H9 (cell line): ENCODE data around the gene MRPL21. TPM values are rescaled to one million over a fixed set of nuclear protein-coding genes. Genes with fewer than 3 reads are reported as not detected.

Experiments
- DNase-seq: peaks from one replicate; pipeline ENCODE4 v3.0.0-alpha.2; 2017
- H2AFZ ChIP-seq: one replicate; pipeline ENCODE4 v1.6.1; 2013; ENCODE audit warnings: mild to moderate bottlenecking, low read length, control low read depth, moderate library complexity
- H2AK5ac ChIP-seq: 2 replicates; pipeline ENCODE4 v1.6.1; 2013; ENCODE audit warnings: low read length, control low read depth, mixed read lengths; ENCODE audit not compliant: insufficient read length
- H2BK120ac ChIP-seq: one replicate; pipeline ENCODE4 v1.6.1; 2013; ENCODE audit warnings: low read depth, mild to moderate bottlenecking, low read length, control low read depth, inconsistent platforms; ENCODE audit not compliant: poor library complexity, severe bottlenecking
- H2BK12ac ChIP-seq: 2 replicates; pipeline ENCODE4 v1.6.1; 2013; ENCODE audit warnings: low read length, control low read depth, mixed read lengths, low read depth; ENCODE audit not compliant: insufficient read length
- H2BK15ac ChIP-seq: 2 replicates; pipeline ENCODE4 v1.6.1; 2013; ENCODE audit warnings: low read depth, low read length, control low read depth
- H2BK20ac ChIP-seq: one replicate; pipeline ENCODE4 v1.6.1; 2013; ENCODE audit warnings: low read depth, mild to moderate bottlenecking, low read length, control low read depth, inconsistent platforms; ENCODE audit not compliant: poor library complexity, severe bottlenecking
- H2BK5ac ChIP-seq: 2 replicates; pipeline ENCODE4 v1.6.1; 2013; ENCODE audit warnings: low read length, control low read depth, mixed read lengths; ENCODE audit not compliant: insufficient read length
- H3K14ac ChIP-seq: 2 replicates; pipeline ENCODE4 v1.6.1; 2013; ENCODE audit warnings: low read length, control low read depth; ENCODE audit not compliant: insufficient read depth
- H3K18ac ChIP-seq: 2 replicates; pipeline ENCODE4 v1.6.1; 2013; ENCODE audit warnings: low read depth, mild to moderate bottlenecking, mixed read lengths, low read length, control low read depth; ENCODE audit not compliant: insufficient read length
- H3K23ac ChIP-seq: 2 replicates; pipeline ENCODE4 v1.6.1; 2013; ENCODE audit warnings: low read length, control low read depth, mixed read lengths, low read depth; ENCODE audit not compliant: insufficient read length
- H3K23me2 ChIP-seq: 2 replicates; pipeline ENCODE4 v1.6.1; 2013; ENCODE audit warnings: low read depth, mild to moderate bottlenecking, mixed read lengths, low read length, control low read depth; ENCODE audit not compliant: insufficient read length, poor library complexity, severe bottlenecking
- H3K27ac ChIP-seq: 2 replicates; pipeline ENCODE4 v1.5.1; 2013; ENCODE audit warnings: low read length, control low read depth, mixed read lengths, low read depth; ENCODE audit not compliant: insufficient read length
- H3K27me3 ChIP-seq: 2 replicates; pipeline ENCODE4 v1.6.1; 2013; ENCODE audit warnings: low read length, control low read depth, inconsistent platforms; ENCODE audit not compliant: insufficient read depth
- H3K4ac ChIP-seq: 2 replicates; pipeline ENCODE4 v1.6.1; 2013; ENCODE audit warnings: low read depth, mild to moderate bottlenecking, control low read depth, inconsistent platforms, low read length, moderate library complexity
- H3K4me1 ChIP-seq: 2 replicates; pipeline ENCODE4 v1.6.1; 2013; ENCODE audit warnings: low read length, control low read depth, inconsistent platforms; ENCODE audit not compliant: insufficient read depth
- H3K4me2 ChIP-seq: 2 replicates; pipeline ENCODE4 v1.6.1; 2013; ENCODE audit warnings: low read length, control low read depth, mixed read lengths; ENCODE audit not compliant: insufficient read length, insufficient read depth
- H3K56ac ChIP-seq: 2 replicates; pipeline ENCODE4 v1.6.1; 2013; ENCODE audit warnings: low read depth, mild to moderate bottlenecking, mixed read lengths, low read length, control low read depth; ENCODE audit not compliant: insufficient read length
- H3K79me1 ChIP-seq: 2 replicates; pipeline ENCODE4 v1.6.1; 2013; ENCODE audit warnings: low read depth, mild to moderate bottlenecking, moderate library complexity, low read length, control low read depth, inconsistent platforms; ENCODE audit not compliant: insufficient read depth, poor library complexity, severe bottlenecking
- H3K79me2 ChIP-seq: 2 replicates; pipeline ENCODE4 v1.6.1; 2013; ENCODE audit warnings: low read length, control low read depth, inconsistent platforms; ENCODE audit not compliant: insufficient read depth
- H3K9ac ChIP-seq: 2 replicates; pipeline ENCODE4 v1.6.1; 2013; ENCODE audit warnings: low read length, control low read depth, mixed read lengths; ENCODE audit not compliant: insufficient read length; ENCODE audit errors: extremely low read depth
- H3K9me3 ChIP-seq: one replicate; pipeline ENCODE4 v1.6.1; 2013; ENCODE audit warnings: low read depth, low read length, inconsistent platforms; ENCODE audit not compliant: control insufficient read depth
- H3T11ph ChIP-seq: one replicate; pipeline ENCODE4 v1.6.1; 2013; ENCODE audit warnings: mild to moderate bottlenecking, low read length, control low read depth, inconsistent platforms
- H4K20me1 ChIP-seq: one replicate; pipeline ENCODE4 v1.6.1; 2013; ENCODE audit not compliant: control insufficient read depth, insufficient read length, insufficient read depth
- H4K5ac ChIP-seq: 2 replicates; pipeline ENCODE4 v1.6.1; 2013; ENCODE audit warnings: low read depth, mild to moderate bottlenecking, mixed read lengths, low read length, control low read depth; ENCODE audit not compliant: insufficient read length
- H4K8ac ChIP-seq: replicated peaks from 2 replicates; pipeline ENCODE4 v1.6.1; 2013; ENCODE audit warnings: low read length, control low read depth, mixed read lengths, low read depth; ENCODE audit not compliant: insufficient read length
- H4K91ac ChIP-seq: 2 replicates; pipeline ENCODE4 v1.6.1; 2013; ENCODE audit warnings: low read depth, mild to moderate bottlenecking, moderate library complexity, mixed read lengths, low read length, control low read depth; ENCODE audit not compliant: insufficient read length
- H3K27ac Mint-ChIP-seq, 3 experiments: 2 replicates in 2 of 3; 3 replicates in 1 of 3; pipeline ENCODE4 v1.8.0; 2020 to 2021; ENCODE audit warnings: mixed read lengths in 3 of 3, mild to moderate bottlenecking in 1 of 3, moderate library complexity in 1 of 3
- H3K27me3 Mint-ChIP-seq: 2 replicates; pipeline ENCODE4 v1.8.0; 2021; ENCODE audit warnings: low read depth, mild to moderate bottlenecking, moderate library complexity, mixed read lengths
- H3K36me3 Mint-ChIP-seq, 3 experiments: 2 replicates in 2 of 3; 3 replicates in 1 of 3; pipeline ENCODE4 v1.8.0; 2020 to 2021; ENCODE audit warnings: low read depth in 3 of 3, mixed read lengths in 3 of 3; ENCODE audit not compliant: insufficient read depth in 1 of 3
- H3K4me1 Mint-ChIP-seq, 2 experiments: 2 replicates each; pipeline ENCODE4 v1.8.0; 2020; ENCODE audit warnings: mixed read lengths in 2 of 2
- H3K4me3 Mint-ChIP-seq, 2 experiments: 2 replicates in 1 of 2; 3 replicates in 1 of 2; pipeline ENCODE4 v1.8.0; 2020 to 2021; ENCODE audit warnings: mild to moderate bottlenecking in 2 of 2, mixed read lengths in 2 of 2, moderate library complexity in 1 of 2
- H3K9me3 Mint-ChIP-seq, 2 experiments: 2 replicates in 1 of 2; 3 replicates in 1 of 2; pipeline ENCODE4 v1.8.0; 2020; ENCODE audit warnings: mild to moderate bottlenecking in 2 of 2, mixed read lengths in 2 of 2, moderate library complexity in 1 of 2
- WGBS: extraction: QIAGEN DNeasy Blood & Tissue Kit; methylation state at CpG from one replicate; pipeline ENCODE4 v1.1.7; 2013; ENCODE audit warnings: missing lambda C conversion rate, low lambda C conversion rate, mixed read lengths; ENCODE audit not compliant: insufficient read length; ENCODE audit errors: extremely low coverage; 5-methylcytosine and 5-hydroxymethylcytosine counted together
- total RNA-seq: library from RNA; stranded (reverse); gene quantifications from 2 replicates; pipeline ENCODE4 v1.2.1, GENCODE V29; 2021
- TF ChIP-seq, protein P1 (sequence below): fragments of 200-600 bp; sonication (generic); conservative IDR thresholded peaks from 3 replicates; pipeline ENCODE4 v1.8.0; 2021; ENCODE audit warnings: antibody characterized with exemption, mild to moderate bottlenecking

The MRPL21 gene
- total RNA-seq, 1 experiment from 2014 or later, result 91.5 TPM

DNA sequence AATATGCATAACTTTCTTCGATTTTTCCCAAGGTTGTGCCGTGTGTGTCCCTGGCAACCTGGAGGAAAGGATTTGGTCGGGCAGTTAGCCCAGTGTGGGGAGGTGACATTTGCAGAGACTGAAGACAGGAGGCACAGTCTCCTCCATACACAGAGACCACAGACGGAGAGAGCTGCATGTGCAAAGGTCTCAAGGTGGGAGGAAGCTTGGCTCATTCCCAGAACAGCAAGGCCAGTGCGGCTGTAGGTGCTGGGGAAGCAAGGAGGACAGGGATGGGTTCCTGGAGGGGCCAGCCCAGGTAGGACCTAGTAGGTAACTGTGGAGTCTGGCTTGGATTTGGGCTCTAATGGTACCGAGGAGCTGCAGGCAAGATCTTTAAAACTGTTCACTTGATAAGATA is 41.2 kb downstream of the MRPL21 start:
- no peak overlapping the region for H3T11ph ChIP-seq
- H3K18ac ChIP-seq, result no peak overlapping the region
- no peak overlapping the region for H3K4ac ChIP-seq
- no peaks in the 10 kb centered on the region for H4K20me1 ChIP-seq
- no peak overlapping the region for H2BK15ac ChIP-seq
- no peaks in the 10 kb centered on the region for H3K79me2 ChIP-seq
- no peaks in the 10 kb centered on the region for H3K4me1 ChIP-seq
- no peaks in the 10 kb centered on the region for H3K79me1 ChIP-seq
- Mint-ChIP-seq H3K4me1 (peaks cover 0 to 9% of the 10 kb centered on the region in 2 experiments; a peak in 2 of 4 replicates), H3K4me3 (no peak overlapping the region), H3K27me3 (peaks cover 10% of the 10 kb centered on the region), H3K27ac (no peak overlapping the region), H3K36me3 (peaks cover 1 to 8% (median 5%) of the 10 kb centered on the region in 3 experiments; a peak in 4 of 7 replicates), H3K9me3 (peaks cover 12 to 14% of the 10 kb centered on the region in 2 experiments; a peak in 4 of 5 replicates)
- H2BK12ac ChIP-seq, result no peak overlapping the region
- H3K23me2 ChIP-seq, result no peaks in the 10 kb centered on the region
- H3K9me3 ChIP-seq, result no peaks in the 10 kb centered on the region
- no peak overlapping the region for H3K56ac ChIP-seq
- no peak overlapping the region for H3K27ac ChIP-seq
- H3K14ac ChIP-seq, result no peak overlapping the region
- no peak for DNase-seq
- H2AFZ ChIP-seq, result no peak overlapping the region
- no peak overlapping the region for H2BK5ac ChIP-seq
- no peak overlapping the region for H3K9ac ChIP-seq
- H3K27me3 ChIP-seq, result no peaks in the 10 kb centered on the region
- TF ChIP-seq, protein P1, sequence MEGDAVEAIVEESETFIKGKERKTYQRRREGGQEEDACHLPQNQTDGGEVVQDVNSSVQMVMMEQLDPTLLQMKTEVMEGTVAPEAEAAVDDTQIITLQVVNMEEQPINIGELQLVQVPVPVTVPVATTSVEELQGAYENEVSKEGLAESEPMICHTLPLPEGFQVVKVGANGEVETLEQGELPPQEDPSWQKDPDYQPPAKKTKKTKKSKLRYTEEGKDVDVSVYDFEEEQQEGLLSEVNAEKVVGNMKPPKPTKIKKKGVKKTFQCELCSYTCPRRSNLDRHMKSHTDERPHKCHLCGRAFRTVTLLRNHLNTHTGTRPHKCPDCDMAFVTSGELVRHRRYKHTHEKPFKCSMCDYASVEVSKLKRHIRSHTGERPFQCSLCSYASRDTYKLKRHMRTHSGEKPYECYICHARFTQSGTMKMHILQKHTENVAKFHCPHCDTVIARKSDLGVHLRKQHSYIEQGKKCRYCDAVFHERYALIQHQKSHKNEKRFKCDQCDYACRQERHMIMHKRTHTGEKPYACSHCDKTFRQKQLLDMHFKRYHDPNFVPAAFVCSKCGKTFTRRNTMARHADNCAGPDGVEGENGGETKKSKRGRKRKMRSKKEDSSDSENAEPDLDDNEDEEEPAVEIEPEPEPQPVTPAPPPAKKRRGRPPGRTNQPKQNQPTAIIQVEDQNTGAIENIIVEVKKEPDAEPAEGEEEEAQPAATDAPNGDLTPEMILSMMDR, result no peak
- no peak overlapping the region for H4K91ac ChIP-seq
- H4K5ac ChIP-seq, result no peak overlapping the region
- H2BK120ac ChIP-seq, result no peak overlapping the region
- no peak overlapping the region for H3K23ac ChIP-seq
- no peak overlapping the region for H2BK20ac ChIP-seq
- H2AK5ac ChIP-seq, result no peak overlapping the region
- WGBS, result no CpG with 5 or more reads among the region's 6 CpGs
- no peak overlapping the region for H4K8ac ChIP-seq
- no peak overlapping the region for H3K4me2 ChIP-seq
